Naive thymus-derived CD4-positive, alpha-beta T cell (primary cell): ENCODE measurements around the gene PARP14. TPM values are rescaled to one million over a fixed set of nuclear protein-coding genes. Genes with fewer than 3 reads are reported as not detected.
"Not testable (repeated sequence)": the region's sequence is repeated elsewhere in the genome, so short reads cannot be mapped to it uniquely, and the experiment has no call there.

Source experiments
- ATAC-seq: fragments of 150-1000 bp; cut with Tn5 transposase; 2 replicates; pipeline ENCODE4 v1.10.0; 2021; ENCODE audit warnings: mild to moderate bottlenecking, moderate library complexity
- CTCF ChIA-PET: fragments of 350-600 bp; sonication (Branson Sonifier 250); formaldehyde crosslinking; loops from one replicate; lab custom pipeline; 2021; ENCODE audit warnings: antibody characterized with exemption; lab: Charles Lee
- POLR2A ChIA-PET: fragments of 350-600 bp; sonication (Branson Sonifier 250); formaldehyde crosslinking; loops from one replicate; lab custom pipeline; 2021; ENCODE audit warnings: antibody characterized with exemption, inconsistent platforms; lab: Charles Lee
- DNase-seq, 9 donors: peaks; one replicate each; pipeline versions ENCODE4 v3.0.0 to v3.0.0-alpha.2; 2020 to 2022; ENCODE audit warnings: mixed read lengths in 1 of 9
- H3K27ac ChIP-seq: one replicate; pipeline ENCODE4 v1.7.0; 2013; ENCODE audit warnings: mild to moderate bottlenecking, low read depth, low read length, moderate library complexity
- H3K27me3 ChIP-seq, 2 donors: one replicate each; pipeline ENCODE4 v1.7.0; 2013; ENCODE audit warnings: low read length in 2 of 2, mild to moderate bottlenecking in 2 of 2, moderate library complexity in 2 of 2; ENCODE audit not compliant: control insufficient read depth in 2 of 2, insufficient read depth in 2 of 2
- H3K36me3 ChIP-seq, 3 experiments: 1 replicate in 2 of 3; 2 replicates in 1 of 3; pipeline ENCODE4 v1.7.0; 2013; ENCODE audit warnings: low read length in 3 of 3, mild to moderate bottlenecking in 3 of 3, moderate library complexity in 1 of 3; ENCODE audit not compliant: insufficient read depth in 3 of 3, control insufficient read depth in 2 of 3
- H3K4me1 ChIP-seq, 2 donors: one replicate each; pipeline ENCODE4 v1.7.0; 2013; ENCODE audit warnings: low read length in 2 of 2, mild to moderate bottlenecking in 2 of 2, moderate library complexity in 1 of 2; ENCODE audit not compliant: control insufficient read depth in 2 of 2, insufficient read depth in 2 of 2
- H3K4me3 ChIP-seq: 2 replicates; pipeline ENCODE4 v1.7.0; 2013; ENCODE audit warnings: mild to moderate bottlenecking, low read length
- H3K9me3 ChIP-seq, 3 experiments: 1 replicate in 2 of 3; 2 replicates in 1 of 3; pipeline ENCODE4 v1.7.0; 2013; ENCODE audit warnings: low read length in 3 of 3; ENCODE audit not compliant: control insufficient read depth in 2 of 3
- H3K27ac Mint-ChIP-seq, 9 donors: one replicate each; pipeline ENCODE4 v1.8.0; 2020 to 2022; ENCODE audit warnings: mixed read lengths in 9 of 9, mild to moderate bottlenecking in 8 of 9, moderate library complexity in 5 of 9, inconsistent platforms in 2 of 9
- H3K27me3 Mint-ChIP-seq, 5 donors: one replicate each; pipeline ENCODE4 v1.8.0; 2021 to 2022; ENCODE audit warnings: mixed read lengths in 5 of 5, mild to moderate bottlenecking in 1 of 5
- H3K36me3 Mint-ChIP-seq, 5 donors: one replicate each; pipeline ENCODE4 v1.8.0; 2020 to 2022; ENCODE audit warnings: mixed read lengths in 5 of 5, mild to moderate bottlenecking in 3 of 5, inconsistent platforms in 1 of 5
- H3K4me1 Mint-ChIP-seq, 7 donors: one replicate each; pipeline ENCODE4 v1.8.0; 2020 to 2022; ENCODE audit warnings: mixed read lengths in 7 of 7, mild to moderate bottlenecking in 3 of 7, inconsistent platforms in 1 of 7
- H3K4me3 Mint-ChIP-seq, 10 donors: one replicate each; pipeline ENCODE4 v1.8.0; 2020 to 2022; ENCODE audit warnings: mild to moderate bottlenecking in 10 of 10, mixed read lengths in 10 of 10, moderate library complexity in 6 of 10, inconsistent platforms in 2 of 10
- H3K9me3 Mint-ChIP-seq, 11 donors: one replicate each; pipeline ENCODE4 v1.8.0; 2020 to 2022; ENCODE audit warnings: mixed read lengths in 11 of 11, mild to moderate bottlenecking in 4 of 11, inconsistent platforms in 1 of 11, moderate library complexity in 1 of 11
- intact Hi-C, 2 donors: fragments of 100-400 bp; cut with micrococcal nuclease; formaldehyde crosslinking; loops; one replicate each; pipeline ENCODE4 v1.15.1; 2023
- polyA plus RNA-seq, 2 donors: library from polyadenylated mRNA; unstranded; fragments of 300-500 nt; fragmentation: Illumina TruSeq; gene quantifications; one replicate each; pipeline ENCODE4 v1.2.3, GENCODE V29; 2021
- total RNA-seq, 6 experiments: library from RNA in 5 of 6; stranded (reverse) in 5 of 6; gene quantifications; 1 replicate in 5 of 6; 2 replicates in 1 of 6; pipeline ENCODE4 v1.2.3 and lab custom pipeline; 2021 to 2026

PARP14 gene
- total and polyA plus RNA-seq, 7 experiments from 2014 or later = 8.4 to 154 (median 47.9) TPM

DNA sequence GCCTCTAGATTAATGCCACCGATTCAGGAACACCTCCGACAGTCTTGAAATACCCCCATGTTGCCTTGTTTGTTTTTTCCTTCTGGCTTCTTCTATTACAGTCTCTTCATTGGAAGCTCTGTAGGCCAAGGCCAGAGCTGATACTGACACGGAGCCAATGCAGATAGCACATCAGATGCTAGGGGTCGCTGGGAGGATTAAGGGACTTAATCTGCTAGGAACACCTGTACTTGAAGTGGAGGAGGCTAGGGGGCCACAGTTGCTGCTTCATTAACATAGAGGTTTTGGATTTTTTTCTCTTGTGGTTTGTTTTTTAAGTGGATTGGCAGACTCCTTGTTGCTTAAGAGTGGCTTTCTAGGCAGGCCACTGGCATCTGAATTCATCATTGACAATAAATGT, 49.6 kb downstream of the PARP14 start:
- DNase-seq = no peak
- H3K27me3 Mint-ChIP-seq = no peaks in the 10 kb centered on the region
- H3K36me3 Mint-ChIP-seq = peaks cover 7 to 74% (median 56%) of the 10 kb centered on the region in 5 donors
- POLR2A ChIA-PET = no interaction called here
- Histone ChIP-seq H3K4me3 (no peak overlapping the region), H3K27ac (no peak overlapping the region), H3K36me3 (no peaks in the 10 kb centered on the region), H3K4me1 (no peaks in the 10 kb centered on the region), H3K9me3 (no peaks in the 10 kb centered on the region), H3K27me3 (no peaks in the 10 kb centered on the region)
- peaks cover 0 to 4% (median 2%) of the 10 kb centered on the region in 7 donors for H3K4me1 Mint-ChIP-seq
- CTCF ChIA-PET = no interaction called here
- no peak for ATAC-seq
- no peak overlapping the region for H3K4me3 Mint-ChIP-seq
- intact Hi-C loops = no loop called here
- H3K27ac Mint-ChIP-seq = peak overlapping the region in 5 of 9 donors; percentile 5 to 78 (median 41)
- H3K9me3 Mint-ChIP-seq = peaks cover 0 to 15% (median 9%) of the 10 kb centered on the region in 11 donors

DNA sequence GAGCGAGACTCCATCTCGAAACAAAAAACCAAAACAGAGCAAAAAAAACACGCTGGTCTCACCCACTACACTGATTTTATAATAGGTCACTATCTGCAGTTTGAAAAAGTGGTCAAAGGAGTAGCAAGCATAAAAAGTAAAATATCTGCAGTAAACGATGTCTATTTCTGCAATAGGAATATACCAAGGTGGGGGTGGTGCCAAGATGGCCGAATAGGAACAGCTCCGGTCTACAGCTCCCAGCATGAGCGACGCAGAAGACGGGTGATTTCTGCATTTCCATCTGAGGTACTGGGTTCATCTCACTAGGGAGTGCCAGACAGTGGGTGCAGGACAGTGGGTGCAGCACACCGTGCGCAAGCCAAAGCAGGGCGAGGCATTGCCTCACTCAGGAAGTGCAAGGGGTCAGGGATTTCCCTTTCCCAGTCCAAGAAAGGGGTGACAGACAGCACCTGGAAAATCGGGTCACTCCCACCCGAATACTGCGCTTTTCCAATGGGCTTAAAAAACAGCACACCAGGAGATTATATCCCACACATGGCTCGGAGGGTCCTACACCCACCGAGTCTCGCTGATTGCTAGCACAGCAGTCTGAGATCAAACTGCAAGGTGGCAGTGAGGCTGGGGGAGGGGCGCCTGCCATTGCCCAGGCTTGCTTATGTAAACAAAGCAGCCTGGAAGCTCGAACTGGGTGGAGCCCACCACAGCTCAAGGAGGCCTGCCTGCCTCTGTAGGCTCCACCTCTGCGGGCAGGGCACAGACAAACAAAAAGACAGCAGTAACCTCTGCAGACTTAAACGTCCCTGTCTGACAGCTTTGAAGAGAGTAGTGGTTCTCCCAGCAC, 52.3 kb downstream of the PARP14 start:
- H3K9me3 ChIP-seq, CTCF ChIA-PET, H3K4me1 Mint-ChIP-seq, ATAC-seq, H3K27ac ChIP-seq, H3K4me3 ChIP-seq, H3K27me3 Mint-ChIP-seq, DNase-seq, H3K27ac Mint-ChIP-seq, H3K4me3 Mint-ChIP-seq, H3K27me3 ChIP-seq, H3K36me3 ChIP-seq, POLR2A ChIA-PET, H3K4me1 ChIP-seq, intact Hi-C loops: not testable (repeated sequence)
- Mint-ChIP-seq H3K36me3 (peaks cover 7 to 55% (median 37%) of the 10 kb centered on the region in 5 donors), H3K9me3 (peaks cover 0 to 13% (median 0%) of the 10 kb centered on the region in 11 donors)

GRCh38 chr3:122739172-122739571, 58.5 kb downstream of the PARP14 start:
- Mint-ChIP-seq H3K4me3 (no peak overlapping the region), H3K27ac (no peak overlapping the region), H3K9me3 (peaks cover 0 to 7% (median 4%) of the 10 kb centered on the region in 11 donors), H3K4me1 (peaks cover 0 to 5% (median 0%) of the 10 kb centered on the region in 7 donors), H3K36me3 (peaks cover 18 to 63% (median 46%) of the 10 kb centered on the region in 5 donors), H3K27me3 (no peaks in the 10 kb centered on the region)
- POLR2A ChIA-PET = no interaction called here
- no peaks in the 10 kb centered on the region for H3K9me3 ChIP-seq
- intact Hi-C loops = no loop called here
- H3K27me3 ChIP-seq = no peaks in the 10 kb centered on the region
- ATAC-seq = no peak
- no peaks in the 10 kb centered on the region for H3K4me1 ChIP-seq
- DNase-seq = no peak
- H3K36me3 ChIP-seq = peaks cover 4 to 32% (median 4%) of the 10 kb centered on the region in 3 experiments
- no peak overlapping the region for H3K4me3 ChIP-seq
- no peak overlapping the region for H3K27ac ChIP-seq
- CTCF ChIA-PET = no interaction called here

- no peak overlapping the region for H3K27ac Mint-ChIP-seq
- no peaks in the 10 kb centered on the region for H3K27me3 ChIP-seq
- intact Hi-C loops = no loop called here
- H3K4me3 Mint-ChIP-seq = no peak overlapping the region
- H3K36me3 Mint-ChIP-seq = peaks cover 26 to 73% (median 61%) of the 10 kb centered on the region in 5 donors
- H3K4me3 ChIP-seq = no peak overlapping the region
- POLR2A ChIA-PET = no interaction called here
- DNase-seq (no peak), ATAC-seq (no peak)
- no peaks in the 10 kb centered on the region for H3K27me3 Mint-ChIP-seq
- peaks cover 0 to 11% (median 3%) of the 10 kb centered on the region in 11 donors for H3K9me3 Mint-ChIP-seq
- CTCF ChIA-PET = no interaction called here
- peaks cover 4 to 41% (median 4%) of the 10 kb centered on the region in 3 experiments for H3K36me3 ChIP-seq
- H3K4me1 ChIP-seq = no peaks in the 10 kb centered on the region
- H3K4me1 Mint-ChIP-seq = peaks cover 0 to 7% (median 0%) of the 10 kb centered on the region in 7 donors
- no peak overlapping the region for H3K27ac ChIP-seq
- no peaks in the 10 kb centered on the region for H3K9me3 ChIP-seq
Observed at GRCh38 chr3:122742234-122742633, 61.6 kb downstream of the PARP14 start.

DNA sequence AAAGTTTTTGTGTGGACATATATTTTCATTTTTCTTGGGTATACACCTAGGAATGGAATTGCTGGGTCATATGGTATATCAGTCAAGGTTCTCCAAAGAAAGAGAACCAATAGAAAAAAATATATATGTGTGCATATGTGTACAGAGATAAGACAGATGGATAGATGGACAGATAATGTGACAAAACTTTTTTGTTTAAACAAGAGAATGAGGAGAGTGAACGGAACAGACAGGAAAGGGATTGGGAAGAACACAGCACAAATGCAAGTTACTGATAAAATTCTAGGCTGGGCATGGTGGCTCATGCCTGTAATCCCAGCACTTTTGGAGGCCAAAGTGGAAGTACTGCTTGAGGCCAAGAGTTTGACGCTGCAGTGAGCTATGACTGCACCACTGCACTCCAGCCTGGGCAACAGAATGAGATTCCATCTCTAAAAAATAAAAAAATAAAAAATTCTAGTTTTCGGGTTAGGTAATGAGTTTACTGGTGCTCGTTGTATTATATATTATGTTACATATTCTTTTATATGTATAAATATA, 63.0 kb downstream of the PARP14 start:
- H3K4me3 Mint-ChIP-seq = no peak overlapping the region
- DNase-seq (no peak), ATAC-seq (no peak)
- no peak overlapping the region for H3K27ac Mint-ChIP-seq
- intact Hi-C loops = no loop called here
- Histone ChIP-seq H3K4me1 (no peaks in the 10 kb centered on the region), H3K36me3 (peaks cover 4 to 41% (median 4%) of the 10 kb centered on the region in 3 experiments), H3K27ac (no peak overlapping the region), H3K9me3 (no peaks in the 10 kb centered on the region), H3K4me3 (no peak overlapping the region), H3K27me3 (no peaks in the 10 kb centered on the region)
- peaks cover 0 to 11% (median 3%) of the 10 kb centered on the region in 11 donors for H3K9me3 Mint-ChIP-seq
- peaks cover 0 to 7% (median 0%) of the 10 kb centered on the region in 7 donors for H3K4me1 Mint-ChIP-seq
- peaks cover 26 to 77% (median 64%) of the 10 kb centered on the region in 5 donors for H3K36me3 Mint-ChIP-seq
- ChIA-PET CTCF (no interaction called here), POLR2A (no interaction called here)
- H3K27me3 Mint-ChIP-seq = no peaks in the 10 kb centered on the region

GRCh38 chr3:122745369-122746021, 64.9 kb downstream of the PARP14 start:
- H3K4me3 Mint-ChIP-seq = no peak overlapping the region
- H3K27ac ChIP-seq = no peak overlapping the region
- peaks cover 16 to 62% (median 52%) of the 10 kb centered on the region in 5 donors for H3K36me3 Mint-ChIP-seq
- H3K27me3 Mint-ChIP-seq = no peaks in the 10 kb centered on the region
- ChIA-PET POLR2A (no interaction called here), CTCF (interaction anchor here (1.5 kb wide), 1 partner anchor 10 kb away, joined by 4 read pairs; no protein-coding TSS in a partner anchor)
- H3K9me3 Mint-ChIP-seq = peaks cover 0 to 11% (median 3%) of the 10 kb centered on the region in 11 donors
- intact Hi-C loops = no loop called here
- H3K27ac Mint-ChIP-seq = no peak overlapping the region
- no peaks in the 10 kb centered on the region for H3K4me1 ChIP-seq
- ATAC-seq = no peak
- H3K4me1 Mint-ChIP-seq = peaks cover 0 to 7% (median 0%) of the 10 kb centered on the region in 7 donors
- H3K4me3 ChIP-seq = no peak overlapping the region
- H3K9me3 ChIP-seq = no peaks in the 10 kb centered on the region
- H3K36me3 ChIP-seq = peaks cover 0 to 29% (median 4%) of the 10 kb centered on the region in 3 experiments
- DNase-seq = no peak
- no peaks in the 10 kb centered on the region for H3K27me3 ChIP-seq
